ENCODE measurements around the gene ANKRD55.
"Not testable (repeated sequence)": the region's sequence is repeated elsewhere in the genome, so short reads cannot be mapped to it uniquely, and the experiment has no call there.

ANKRD55 gene

GRCh38 chr5:56142614-56143372 is 90.3 kb downstream of the ANKRD55 start:
- DNase-seq = no peak

GRCh38 chr5:56142233-56142613 is 90.9 kb downstream of the ANKRD55 start:
- no peak for DNase-seq

GRCh38 chr5:56140073-56140472 is 93.1 kb downstream of the ANKRD55 start:
- DNase-seq = no peak

- DNase-seq = no peak
Measured at GRCh38 chr5:56130664-56131063, 102.5 kb downstream of the ANKRD55 start.

GRCh38 chr5:56129288-56129687 is 103.8 kb downstream of the ANKRD55 start:
- DNase-seq = no peak

- DNase-seq = peak in 2 of 5 experiments; percentile 11 to 56
Measured at GRCh38 chr5:56128113-56128512, 105.0 kb downstream of the ANKRD55 start.

- DNase-seq = no peak
Measured at GRCh38 chr5:56126487-56127179, 106.5 kb downstream of the ANKRD55 start.

GRCh38 chr5:56123531-56124243 is 109.4 kb downstream of the ANKRD55 start:
- DNase-seq = no peak

- DNase-seq = not testable (repeated sequence)
Measured at GRCh38 chr5:56122360-56122985, 110.7 kb downstream of the ANKRD55 start.

GRCh38 chr5:56119050-56119449 is 114.1 kb downstream of the ANKRD55 start:
- no peak for DNase-seq

- no peak for DNase-seq
Measured at GRCh38 chr5:56116599-56117141, 116.5 kb downstream of the ANKRD55 start.

- DNase-seq = no peak
Measured at GRCh38 chr5:56115589-56115988, 117.5 kb downstream of the ANKRD55 start.

- no peak for DNase-seq
Measured at GRCh38 chr5:56112526-56113121, 120.5 kb downstream of the ANKRD55 start.

GRCh38 chr5:56111404-56111781 is 121.7 kb downstream of the ANKRD55 start:
- peak in 1 of 5 experiments; percentile 79 for DNase-seq

GRCh38 chr5:56110646-56111403 is 122.3 kb downstream of the ANKRD55 start:
- DNase-seq = no peak

GRCh38 chr5:56108246-56108645 is 124.9 kb downstream of the ANKRD55 start:
- no peak for DNase-seq

- peak in 1 of 5 experiments; percentile 48 for DNase-seq
Measured at GRCh38 chr5:56106837-56107236, 126.3 kb downstream of the ANKRD55 start.

- DNase-seq = no peak
Measured at GRCh38 chr5:56105511-56106291, 127.4 kb downstream of the ANKRD55 start.

GRCh38 chr5:56102889-56103288 is 130.2 kb downstream of the ANKRD55 start:
- no peak for DNase-seq

GRCh38 chr5:56102207-56102606 is 130.9 kb downstream of the ANKRD55 start:
- peak in 1 of 5 experiments; percentile 67 for DNase-seq

GRCh38 chr5:56101180-56101579 is 131.9 kb downstream of the ANKRD55 start:
- DNase-seq = no peak
